Fibroblast of lung (primary cell): ENCODE measurements around the gene LACRT. TPM values are rescaled to one million over a fixed set of nuclear protein-coding genes. Genes with fewer than 3 reads are reported as not detected.
A peak's percentile ranks its signal among the peaks of the same experiment; 100 is the strongest.

ENCODE experiments used
- DNase-seq, 2 donors: peaks; one replicate each; pipeline versions ENCODE4 v3.0.0 to v3.0.0-alpha.2; 2010; ENCODE audit warnings: low read depth in 2 of 2
- H2AFZ ChIP-seq: 2 replicates; pipeline ENCODE4 v1.5.1; 2012; ENCODE audit warnings: low read length, control low read depth, inconsistent platforms
- H3K27ac ChIP-seq: 2 replicates; pipeline ENCODE4 v1.5.1; 2011; ENCODE audit warnings: low read length, control low read depth; ENCODE audit not compliant: insufficient read depth
- H3K27me3 ChIP-seq: 2 replicates; pipeline ENCODE4 v1.5.1; 2011; ENCODE audit warnings: mild to moderate bottlenecking, low read length; ENCODE audit not compliant: control insufficient read depth, insufficient read depth
- H3K36me3 ChIP-seq: 2 replicates; pipeline ENCODE4 v1.5.1; 2011; ENCODE audit warnings: low read length; ENCODE audit not compliant: control insufficient read depth, insufficient read depth
- H3K4me1 ChIP-seq: 2 replicates; pipeline ENCODE4 v1.5.1; 2011; ENCODE audit warnings: low read length; ENCODE audit not compliant: control insufficient read depth, insufficient read depth; ENCODE audit errors: extremely low read depth
- H3K4me2 ChIP-seq: 2 replicates; pipeline ENCODE4 v1.5.1; 2011; ENCODE audit warnings: low read length, control low read depth; ENCODE audit not compliant: insufficient read depth; ENCODE audit errors: extremely low read depth
- H3K4me3 ChIP-seq, 4 experiments: fragments of 200-600 bp in 1 of 4; sonication (generic) in 1 of 4; replicated peaks in 1 of 4; 2 replicates each; pipeline ENCODE4 v1.5.1; 2011 to 2016; ENCODE audit warnings: low read length in 4 of 4, low read depth in 3 of 4, mild to moderate bottlenecking in 3 of 4, control low read depth in 2 of 4, inconsistent platforms in 1 of 4, mixed read lengths in 1 of 4; ENCODE audit not compliant: insufficient read depth in 1 of 4; ENCODE audit errors: control extremely low read depth in 1 of 4
- H3K79me2 ChIP-seq: 2 replicates; pipeline ENCODE4 v1.5.1; 2012; ENCODE audit warnings: mild to moderate bottlenecking, low read length, inconsistent platforms; ENCODE audit not compliant: control insufficient read depth, insufficient read depth
- H3K9ac ChIP-seq: 2 replicates; pipeline ENCODE4 v1.5.1; 2011; ENCODE audit warnings: mild to moderate bottlenecking, low read length, control low read depth; ENCODE audit not compliant: insufficient read depth
- H3K9me3 ChIP-seq: 2 replicates; pipeline ENCODE4 v1.5.1; 2012; ENCODE audit warnings: low read depth, low read length; ENCODE audit not compliant: control insufficient read depth, insufficient read depth
- H4K20me1 ChIP-seq: 2 replicates; pipeline ENCODE4 v1.5.1; 2011; ENCODE audit warnings: low read length; ENCODE audit not compliant: control insufficient read depth, insufficient read depth; ENCODE audit errors: extremely low read depth
- CTCF ChIP-seq, 2 donors: IDR thresholded peaks in 1 of 2; conservative IDR thresholded peaks in 1 of 2; 1 replicate in 1 of 2; 2 replicates in 1 of 2; pipeline ENCODE4 v1.5.1; 2011 to 2012; ENCODE audit warnings: low read length in 2 of 2, control low read depth in 1 of 2, inconsistent platforms in 1 of 2, low read depth in 1 of 2, mild to moderate bottlenecking in 1 of 2
- EZH2 ChIP-seq: IDR thresholded peaks from 2 replicates; pipeline ENCODE4 v1.5.1; 2012; ENCODE audit warnings: low read length, control low read depth, mild to moderate bottlenecking; ENCODE audit errors: missing control alignments
- polyA plus RNA-seq, 2 donors: library from polyadenylated mRNA; depleted of rRNA in 1 of 2; stranded (reverse) in 1 of 2; unstranded in 1 of 2; fragments of >200 nt; gene quantifications; 2 replicates each; pipeline ENCODE4 v1.2.1, GENCODE V29; 2011 to 2012; ENCODE audit warnings: missing spikeins in 1 of 2
- total RNA-seq: library from RNA; depleted of rRNA; stranded (reverse); fragments of >200 nt; gene quantifications from 2 replicates; pipeline ENCODE4 v1.2.1, GENCODE V29; 2014

LACRT gene
- total and polyA plus RNA-seq, 2 donors (not counting 1 experiment from before 2014, with no cell fraction given), result not detected

GRCh38 chr12:54680374-54680773 is 45.7 kb upstream of the LACRT start:
- Histone ChIP-seq H3K4me2 (no peak overlapping the region), H2AFZ (no peak overlapping the region), H3K36me3 (no peaks in the 10 kb centered on the region), H3K79me2 (no peaks in the 10 kb centered on the region), H4K20me1 (no peaks in the 10 kb centered on the region), H3K4me3 (no peak overlapping the region), H3K9ac (no peak overlapping the region), H3K27ac (no peak overlapping the region), H3K9me3 (no peaks in the 10 kb centered on the region), H3K4me1 (no peaks in the 10 kb centered on the region), H3K27me3 (no peaks in the 10 kb centered on the region)
- no peak for DNase-seq
- TF ChIP-seq EZH2 (no peak), CTCF (conservative IDR thresholded peaks at IDR 0.05 in 1 of 2, IDR thresholded peaks at IDR 0.05 in 1 of 2; ENCODE audit: low read depth in 1 of 2, low read length in 2 of 2) (peak; percentile 35 to 36)

GRCh38 chr12:54678131-54678530 is 43.4 kb upstream of the LACRT start:
- Histone ChIP-seq H3K4me2 (no peak overlapping the region), H3K79me2 (no peaks in the 10 kb centered on the region), H3K9ac (no peak overlapping the region), H2AFZ (no peak overlapping the region), H4K20me1 (no peaks in the 10 kb centered on the region), H3K27ac (no peak overlapping the region), H3K4me1 (no peaks in the 10 kb centered on the region), H3K4me3 (no peak overlapping the region), H3K27me3 (no peaks in the 10 kb centered on the region), H3K9me3 (no peaks in the 10 kb centered on the region), H3K36me3 (no peaks in the 10 kb centered on the region)
- DNase-seq, result no peak
- TF ChIP-seq CTCF (conservative IDR thresholded peaks at IDR 0.05 in 1 of 2, IDR thresholded peaks at IDR 0.05 in 1 of 2; ENCODE audit: low read depth in 1 of 2, low read length in 2 of 2), result no peak
- TF ChIP-seq EZH2, result no peak

GRCh38 chr12:54667945-54668344 is 33.2 kb upstream of the LACRT start:
- Histone ChIP-seq H4K20me1 (no peaks in the 10 kb centered on the region), H3K4me1 (no peaks in the 10 kb centered on the region), H3K9me3 (no peaks in the 10 kb centered on the region), H3K27me3 (no peaks in the 10 kb centered on the region), H3K27ac (no peak overlapping the region), H3K9ac (no peak overlapping the region), H3K4me2 (no peak overlapping the region), H3K36me3 (no peaks in the 10 kb centered on the region), H2AFZ (no peak overlapping the region), H3K4me3 (no peak overlapping the region), H3K79me2 (no peaks in the 10 kb centered on the region)
- DNase-seq, result no peak
- TF ChIP-seq CTCF (conservative IDR thresholded peaks at IDR 0.05 in 1 of 2, IDR thresholded peaks at IDR 0.05 in 1 of 2; ENCODE audit: low read depth in 1 of 2, low read length in 2 of 2) (no peak), EZH2 (no peak)
